Cerebellar cortex (tissue), 1 donor: Measurements from ENCODE around the gene PHETA2.
A peak's percentile ranks its signal among the peaks of the same experiment; 100 is the strongest.
"Not testable (repeated sequence)": the region's sequence is repeated elsewhere in the genome, so short reads cannot be mapped to it uniquely, and the experiment has no call there.

Experiments
- DNase-seq: peaks from one replicate; pipeline ENCODE4 v3.0.0-alpha.2; 2015; ENCODE audit warnings: low spot score

PHETA2 gene

GRCh38 chr22:42104332-42104860 lies 30.3 kb downstream of the PHETA2 start:
- DNase-seq: not testable (repeated sequence)

- DNase-seq: no peak
Observed at GRCh38 chr22:42108848-42109247, 34.8 kb downstream of the PHETA2 start.

GRCh38 chr22:42111798-42112197 lies 37.8 kb downstream of the PHETA2 start:
- DNase-seq: no peak

- DNase-seq: peak; percentile 28
Observed at GRCh38 chr22:42112793-42113192, 38.7 kb downstream of the PHETA2 start.

- DNase-seq: peak; percentile 35
Observed at GRCh38 chr22:42114721-42115120, 40.7 kb downstream of the PHETA2 start.

- DNase-seq: not testable (repeated sequence)
Observed at GRCh38 chr22:42115420-42115830, 41.4 kb downstream of the PHETA2 start.

GRCh38 chr22:42116848-42117424 lies 42.9 kb downstream of the PHETA2 start:
- DNase-seq: no peak

- not testable (repeated sequence) for DNase-seq
Observed at GRCh38 chr22:42120231-42121021, 46.4 kb downstream of the PHETA2 start.

- DNase-seq: not testable (repeated sequence)
Observed at GRCh38 chr22:42123529-42123928, 49.5 kb downstream of the PHETA2 start.

GRCh38 chr22:42127606-42128005 lies 53.6 kb downstream of the PHETA2 start:
- DNase-seq: no peak

GRCh38 chr22:42128007-42128406 lies 54.0 kb downstream of the PHETA2 start:
- not testable (repeated sequence) for DNase-seq
